ENCODE measurements around the gene PRPF19. TPM values are rescaled to one million over a fixed set of nuclear protein-coding genes. Genes with fewer than 3 reads are reported as not detected.

The PRPF19 gene
- polyA plus RNA-seq, 1 donor from 2014 or later, result 71.3 TPM

- Histone ChIP-seq H3K27me3 (ENCODE audit: insufficient read depth, low read depth, low read length) (no peaks in the 10 kb centered on the region), H3K9me2 (ENCODE audit: insufficient read depth, low read length) (no peaks in the 10 kb centered on the region), H4K20me1 (ENCODE audit: insufficient read depth) (no peaks in the 10 kb centered on the region), H3K4me2 (ENCODE audit: low read length) (no peak overlapping the region), H3K4me3 (ENCODE audit: low read length) (no peak overlapping the region), H3K9ac (ENCODE audit: low read length) (no peak overlapping the region), H3K9me3 (ENCODE audit: low read length) (no peaks in the 10 kb centered on the region), H3F3A (ENCODE audit: insufficient read depth, low read length, poor library complexity, severe bottlenecking) (no peaks in the 10 kb centered on the region), H3K79me2 (replicated peaks; ENCODE audit: insufficient read depth, low read length) (no peaks in the 10 kb centered on the region), H3K27ac (ENCODE audit: low read length) (no peak overlapping the region), H3K36me3 (ENCODE audit: insufficient read depth, low read length) (no peaks in the 10 kb centered on the region), H2AFZ (ENCODE audit: low read depth, low read length) (no peak overlapping the region)
- TF ChIP-seq RAD21 (conservative IDR thresholded peaks at IDR 0.05), result no peak
- TF ChIP-seq POLR2AphosphoS5 (IDR thresholded peaks at IDR 0.05), result no peak
- no peak for TF ChIP-seq MXI1 (conservative IDR thresholded peaks at IDR 0.05; ENCODE audit: poor library complexity, severe bottlenecking)
- no peak for TF ChIP-seq SMC3 (conservative IDR thresholded peaks at IDR 0.05; ENCODE audit: poor library complexity)
- TF ChIP-seq TAF1 (IDR thresholded peaks at IDR 0.05; ENCODE audit: low read depth), result no peak
- no peak for TF ChIP-seq EP300 (conservative IDR thresholded peaks at IDR 0.05; ENCODE audit: poor library complexity, severe bottlenecking)
- TF ChIP-seq CTCF (IDR thresholded peaks at IDR 0.05; ENCODE audit: poor library complexity, severe bottlenecking), result no peak
- no peak for TF ChIP-seq REST (IDR thresholded peaks at IDR 0.05; ENCODE audit: borderline replicate concordance)
- no peak for TF ChIP-seq EZH2 (IDR thresholded peaks at IDR 0.05; ENCODE audit: borderline replicate concordance, insufficient read depth, low read length, poor library complexity, severe bottlenecking)
Measured at GRCh38 chr11:60852117-60852981, 54.0 kb downstream of the PRPF19 start.

- no peak overlapping the region for H3K4me2 ChIP-seq (ENCODE audit: low read length)
- H3K9me3 ChIP-seq (ENCODE audit: low read length), result no peaks in the 10 kb centered on the region
- H3K9me2 ChIP-seq (ENCODE audit: insufficient read depth, low read length), result no peaks in the 10 kb centered on the region
- H2AFZ ChIP-seq (ENCODE audit: low read depth, low read length), result no peak overlapping the region
- H3K79me2 ChIP-seq (replicated peaks; ENCODE audit: insufficient read depth, low read length), result no peaks in the 10 kb centered on the region
- no peak overlapping the region for H3K9ac ChIP-seq (ENCODE audit: low read length)
- no peaks in the 10 kb centered on the region for H4K20me1 ChIP-seq (ENCODE audit: insufficient read depth)
- TF ChIP-seq CTCF (IDR thresholded peaks at IDR 0.05; ENCODE audit: poor library complexity, severe bottlenecking), result no peak
- no peak for TF ChIP-seq POLR2AphosphoS5 (IDR thresholded peaks at IDR 0.05)
- no peak overlapping the region for H3K4me3 ChIP-seq (ENCODE audit: low read length)
- H3F3A ChIP-seq (ENCODE audit: insufficient read depth, low read length, poor library complexity, severe bottlenecking), result no peaks in the 10 kb centered on the region
- no peaks in the 10 kb centered on the region for H3K27me3 ChIP-seq (ENCODE audit: insufficient read depth, low read depth, low read length)
- no peak overlapping the region for H3K27ac ChIP-seq (ENCODE audit: low read length)
- H3K36me3 ChIP-seq (ENCODE audit: insufficient read depth, low read length), result no peaks in the 10 kb centered on the region
Measured at GRCh38 chr11:60851327-60852104, 54.9 kb downstream of the PRPF19 start.

All from neural cell (in vitro differentiated cells).